H1 (cell line): ENCODE results near the gene UBE3B. TPM values are rescaled to one million over a fixed set of nuclear protein-coding genes. Genes with fewer than 3 reads are reported as not detected.
A peak's percentile ranks its signal among the peaks of the same experiment; 100 is the strongest.

Experiments used
- CTCF ChIA-PET: fragments of 300-600 bp; sonication (Branson Sonifier 250); formaldehyde crosslinking; loops from one replicate; lab custom pipeline; 2021; ENCODE audit not compliant: partially characterized antibody; lab: Charles Lee
- POLR2A ChIA-PET: fragments of 300-600 bp; sonication (Branson Sonifier 250); formaldehyde crosslinking; loops from one replicate; lab custom pipeline; 2021; ENCODE audit warnings: inconsistent platforms; ENCODE audit not compliant: partially characterized antibody; lab: Charles Lee
- DNase-seq, 2 experiments: peaks; one replicate each; pipeline versions ENCODE4 v3.0.0 to v3.0.0-alpha.2; 2010 to 2022; ENCODE audit warnings: low spot score in 2 of 2, low read depth in 1 of 2, mixed read lengths in 1 of 2
- FAIRE-seq: peaks from 2 replicates; lab custom pipeline; 2011; peaks lifted over from hg19 to GRCh38; lab: Jason Lieb, UNC
- H2AFZ ChIP-seq: 2 replicates; pipeline ENCODE4 v1.8.1; 2012; ENCODE audit warnings: low read length, inconsistent platforms
- H2AK5ac ChIP-seq: 2 replicates; pipeline ENCODE4 v1.6.1; 2013; ENCODE audit warnings: low read depth, low read length
- H2BK120ac ChIP-seq: replicated peaks from 2 replicates; pipeline ENCODE3; 2013; ENCODE audit warnings: low read depth, low read length, inconsistent platforms
- H2BK12ac ChIP-seq: 2 replicates; pipeline ENCODE4 v1.6.1; 2013; ENCODE audit warnings: low read depth, low read length
- H2BK15ac ChIP-seq: 2 replicates; pipeline ENCODE4 v1.6.1; 2013; ENCODE audit warnings: low read length
- H2BK20ac ChIP-seq: 2 replicates; pipeline ENCODE4 v1.6.1; 2013; ENCODE audit warnings: low read length
- H2BK5ac ChIP-seq: 2 replicates; pipeline ENCODE4 v1.6.1; 2013; ENCODE audit warnings: low read depth, low read length
- H3K14ac ChIP-seq: 2 replicates; pipeline ENCODE4 v1.6.1; 2013; ENCODE audit warnings: inconsistent platforms; ENCODE audit not compliant: insufficient read length
- H3K18ac ChIP-seq: 2 replicates; pipeline ENCODE4 v1.6.1; 2013; ENCODE audit warnings: low read length; ENCODE audit errors: extremely low read depth
- H3K23ac ChIP-seq: 2 replicates; pipeline ENCODE4 v1.6.1; 2013; ENCODE audit warnings: inconsistent platforms; ENCODE audit not compliant: insufficient read length
- H3K23me2 ChIP-seq: 2 replicates; pipeline ENCODE4 v1.6.1; 2013; ENCODE audit warnings: low read depth, low read length
- H3K27ac ChIP-seq: 2 replicates; pipeline ENCODE4 v1.6.1; 2011; ENCODE audit warnings: low read depth, low read length, inconsistent platforms
- H3K27me3 ChIP-seq, 4 experiments: replicated peaks in 1 of 4; 1 replicate in 1 of 4; 2 replicates in 3 of 4; pipeline versions ENCODE4 v1.6.1 to v1.8.1; 2011 to 2013; ENCODE audit warnings: low read length in 3 of 4, mild to moderate bottlenecking in 3 of 4, inconsistent platforms in 2 of 4, mixed read lengths in 2 of 4, moderate library complexity in 1 of 4; ENCODE audit not compliant: control insufficient read depth in 3 of 4, insufficient read depth in 3 of 4; ENCODE audit errors: extremely low read depth in 1 of 4
- H3K36me3 ChIP-seq, 4 experiments: 2 replicates each; pipeline versions ENCODE4 v1.6.1 to v1.8.1; 2011 to 2013; ENCODE audit warnings: mild to moderate bottlenecking in 4 of 4, low read length in 3 of 4, moderate library complexity in 2 of 4, control low read depth in 1 of 4, inconsistent platforms in 1 of 4; ENCODE audit not compliant: insufficient read depth in 4 of 4, control insufficient read depth in 2 of 4
- H3K4ac ChIP-seq: replicated peaks from 2 replicates; pipeline ENCODE3; 2013; ENCODE audit warnings: low read length, low read depth, mixed read lengths, inconsistent platforms; ENCODE audit not compliant: insufficient read length
- H3K4me1 ChIP-seq, 4 experiments: replicated peaks in 1 of 4; 1 replicate in 1 of 4; 2 replicates in 3 of 4; pipeline versions ENCODE4 v1.6.1 to v1.8.1; 2011 to 2013; ENCODE audit warnings: low read length in 3 of 4, inconsistent platforms in 2 of 4, mixed read lengths in 1 of 4; ENCODE audit not compliant: insufficient read depth in 4 of 4, control insufficient read depth in 3 of 4
- H3K4me2 ChIP-seq, 2 experiments: 2 replicates each; pipeline versions ENCODE4 v1.6.1 to v1.8.1; 2011 to 2013; ENCODE audit warnings: low read depth in 2 of 2, low read length in 2 of 2, control low read depth in 1 of 2, inconsistent platforms in 1 of 2, mild to moderate bottlenecking in 1 of 2; ENCODE audit not compliant: insufficient read depth in 1 of 2
- H3K4me3 ChIP-seq, 4 experiments: fragments of 200-600, 300-600 bp in 1 of 4; sonication (generic), shearing (Covaris generic), sonication (Bioruptor Twin) in 1 of 4; 2 replicates each; pipeline versions ENCODE4 v1.5.1 to v1.8.1; 2011 to 2016; ENCODE audit warnings: low read length in 4 of 4, low read depth in 3 of 4, control low read depth in 2 of 4, inconsistent platforms in 2 of 4, mild to moderate bottlenecking in 2 of 4, mixed read lengths in 1 of 4, moderate library complexity in 1 of 4; ENCODE audit not compliant: insufficient read depth in 2 of 4; ENCODE audit errors: extremely low read depth in 1 of 4
- H3K56ac ChIP-seq: replicated peaks from 2 replicates; pipeline ENCODE3; 2013; ENCODE audit warnings: low read depth, mild to moderate bottlenecking, mixed read lengths, low read length, inconsistent platforms; ENCODE audit not compliant: insufficient read length
- H3K79me1 ChIP-seq: 2 replicates; pipeline ENCODE4 v1.6.1; 2013; ENCODE audit warnings: low read depth, low read length, control low read depth
- H3K79me2 ChIP-seq, 2 experiments: 2 replicates each; pipeline versions ENCODE4 v1.6.1 to v1.8.1; 2012 to 2013; ENCODE audit warnings: low read length in 2 of 2, mild to moderate bottlenecking in 2 of 2, inconsistent platforms in 1 of 2; ENCODE audit not compliant: insufficient read depth in 2 of 2, control insufficient read depth in 1 of 2
- H3K9ac ChIP-seq, 4 experiments: replicated peaks in 1 of 4; 1 replicate in 1 of 4; 2 replicates in 3 of 4; pipeline versions ENCODE4 v1.6.1 to v1.8.1; 2011 to 2013; ENCODE audit warnings: low read depth in 3 of 4, low read length in 3 of 4, control low read depth in 2 of 4, mild to moderate bottlenecking in 2 of 4, moderate library complexity in 2 of 4, inconsistent platforms in 1 of 4; ENCODE audit errors: extremely low read depth in 1 of 4
- H3K9me3 ChIP-seq, 2 experiments: 2 replicates each; pipeline versions ENCODE4 v1.6.1 to v1.8.1; 2012 to 2013; ENCODE audit warnings: mild to moderate bottlenecking in 2 of 2, moderate library complexity in 2 of 2, control low read depth in 1 of 2, inconsistent platforms in 1 of 2, low read depth in 1 of 2, low read length in 1 of 2, mixed read lengths in 1 of 2; ENCODE audit not compliant: insufficient read depth in 2 of 2
- H4K20me1 ChIP-seq, 2 experiments: replicated peaks in 1 of 2; 2 replicates each; pipeline versions ENCODE3 to v1.8.1; 2011 to 2013; ENCODE audit warnings: inconsistent platforms in 2 of 2, low read length in 2 of 2, mild to moderate bottlenecking in 1 of 2; ENCODE audit not compliant: insufficient read depth in 2 of 2, control insufficient read depth in 1 of 2
- H4K5ac ChIP-seq: 2 replicates; pipeline ENCODE4 v1.6.1; 2013; ENCODE audit warnings: low read length, low read depth, mixed read lengths, inconsistent platforms; ENCODE audit not compliant: insufficient read length
- H4K8ac ChIP-seq: 2 replicates; pipeline ENCODE4 v1.8.0; 2013; ENCODE audit warnings: mild to moderate bottlenecking, moderate library complexity, low read length, inconsistent platforms; ENCODE audit not compliant: insufficient read depth; ENCODE audit errors: extremely low read depth
- H4K91ac ChIP-seq: replicated peaks from 2 replicates; pipeline ENCODE3; 2013; ENCODE audit warnings: low read length, mixed read lengths, inconsistent platforms; ENCODE audit not compliant: insufficient read length
- ATF2 ChIP-seq: IDR thresholded peaks from 2 replicates; pipeline ENCODE4 v1.6.1; 2012; ENCODE audit warnings: low read length, inconsistent platforms
- HDAC6 ChIP-seq: IDR thresholded peaks from one replicate; pipeline ENCODE4 v1.7.1; 2012; ENCODE audit warnings: low read depth, mild to moderate bottlenecking, inconsistent platforms, low read length, moderate library complexity
- POLR2A ChIP-seq, 2 experiments: IDR thresholded peaks; 1 replicate in 1 of 2; 2 replicates in 1 of 2; pipeline ENCODE4 v1.6.1; 2011; ENCODE audit warnings: low read depth in 2 of 2, low read length in 2 of 2, mild to moderate bottlenecking in 2 of 2; ENCODE audit errors: control extremely low read depth in 1 of 2
- WGBS, 2 experiments: shearing (Covaris generic) in 1 of 2; methylation state at CpG; one replicate each; pipeline versions ENCODE4 v1.1.6 to v1.1.7; 2013 to 2015; ENCODE audit warnings: low lambda C conversion rate in 2 of 2, mixed read lengths in 2 of 2, inconsistent platforms in 1 of 2, low coverage in 1 of 2, missing lambda C conversion rate in 1 of 2; ENCODE audit not compliant: insufficient replicate concordance in 2 of 2, insufficient coverage in 1 of 2, insufficient read length in 1 of 2; ENCODE audit errors: extremely low coverage in 1 of 2, missing lambda C conversion rate in 1 of 2; 5-methylcytosine and 5-hydroxymethylcytosine counted together
- polyA plus RNA-seq, 7 experiments: library from polyadenylated mRNA; depleted of rRNA in 3 of 7; stranded (reverse) in 5 of 7; unstranded in 2 of 7; fragments of >200 nt in 5 of 7; fragments of 200-250 nt in 2 of 7; gene quantifications; 1 replicate in 5 of 7; 2 replicates in 1 of 7; 4 replicates in 1 of 7; pipeline versions ENCODE4 v1.2.1 to v1.2.3, GENCODE V29; 2011 to 2013; ENCODE audit warnings: missing spikeins in 2 of 7, mixed read lengths in 2 of 7
- total RNA-seq: library from RNA; stranded (reverse); fragmentation: NEBNext Ultra II Directional; extraction: Animal tissue kit (Norgen Biotek cat#: 25700); gene quantifications from 2 replicates; pipeline ENCODE4 v1.2.1, GENCODE V29; 2021
- TF ChIP-seq, protein P1 (sequence below), 3 experiments: IDR thresholded peaks; 1 replicate in 2 of 3; 2 replicates in 1 of 3; pipeline versions ENCODE4 v1.5.1 to v1.6.1; 2011; ENCODE audit warnings: low read length in 3 of 3, mild to moderate bottlenecking in 3 of 3, inconsistent platforms in 2 of 3, low read depth in 1 of 3, moderate library complexity in 1 of 3; ENCODE audit not compliant: insufficient read depth in 1 of 3; ENCODE audit errors: control extremely low read depth in 1 of 3

UBE3B gene
- total and polyA plus RNA-seq, 2 of the 8 experiments (the other 6 are each of a cell fraction or from before 2014, with no cell fraction given): 14.0 to 21.1 TPM

GRCh38 chr12:109545826-109546225 is 68.4 kb downstream of the UBE3B start:
- no peaks in the 10 kb centered on the region; a peak in 1 of 8 replicates for H3K36me3 ChIP-seq
- H3K4me3 ChIP-seq: no peak overlapping the region
- ChIA-PET POLR2A (no interaction called here), CTCF (interaction anchor here (0.8 to 1.8 kb wide), 6 partner anchors 24 to 229 kb away, joined by 3 to 5 read pairs (median 4); no protein-coding TSS in a partner anchor)
- TF ChIP-seq, protein P1, sequence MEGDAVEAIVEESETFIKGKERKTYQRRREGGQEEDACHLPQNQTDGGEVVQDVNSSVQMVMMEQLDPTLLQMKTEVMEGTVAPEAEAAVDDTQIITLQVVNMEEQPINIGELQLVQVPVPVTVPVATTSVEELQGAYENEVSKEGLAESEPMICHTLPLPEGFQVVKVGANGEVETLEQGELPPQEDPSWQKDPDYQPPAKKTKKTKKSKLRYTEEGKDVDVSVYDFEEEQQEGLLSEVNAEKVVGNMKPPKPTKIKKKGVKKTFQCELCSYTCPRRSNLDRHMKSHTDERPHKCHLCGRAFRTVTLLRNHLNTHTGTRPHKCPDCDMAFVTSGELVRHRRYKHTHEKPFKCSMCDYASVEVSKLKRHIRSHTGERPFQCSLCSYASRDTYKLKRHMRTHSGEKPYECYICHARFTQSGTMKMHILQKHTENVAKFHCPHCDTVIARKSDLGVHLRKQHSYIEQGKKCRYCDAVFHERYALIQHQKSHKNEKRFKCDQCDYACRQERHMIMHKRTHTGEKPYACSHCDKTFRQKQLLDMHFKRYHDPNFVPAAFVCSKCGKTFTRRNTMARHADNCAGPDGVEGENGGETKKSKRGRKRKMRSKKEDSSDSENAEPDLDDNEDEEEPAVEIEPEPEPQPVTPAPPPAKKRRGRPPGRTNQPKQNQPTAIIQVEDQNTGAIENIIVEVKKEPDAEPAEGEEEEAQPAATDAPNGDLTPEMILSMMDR (IDR thresholded peaks at IDR 0.05; ENCODE audit: control extremely low read depth in 1 of 3, insufficient read depth in 1 of 3, low read depth in 1 of 3, low read length in 3 of 3): no peak
- TF ChIP-seq POLR2A (IDR thresholded peaks at IDR 0.05; ENCODE audit: control extremely low read depth in 1 of 2, low read depth in 2 of 2, low read length in 2 of 2) (no peak), HDAC6 (no peak), ATF2 (no peak)
- H3K14ac ChIP-seq: no peak overlapping the region
- no peaks in the 10 kb centered on the region for H3K23me2 ChIP-seq
- no peaks in the 10 kb centered on the region; a peak in 1 of 7 replicates for H3K27me3 ChIP-seq
- H3K9me3 ChIP-seq: no peaks in the 10 kb centered on the region
- no peak overlapping the region for H3K4ac ChIP-seq
- H4K20me1 ChIP-seq: peaks cover 0 to 2% of the 10 kb centered on the region in 2 experiments
- H2AFZ ChIP-seq: no peak overlapping the region
- H3K79me2 ChIP-seq: no peaks in the 10 kb centered on the region
- H4K5ac ChIP-seq: no peak overlapping the region
- no peak for FAIRE-seq
- H2BK120ac ChIP-seq: no peak overlapping the region
- no peak overlapping the region for H3K23ac ChIP-seq
- DNase-seq: no peak
- H2BK5ac ChIP-seq: no peak overlapping the region
- H3K9ac ChIP-seq: no peak overlapping the region
- H3K79me1 ChIP-seq: no peaks in the 10 kb centered on the region
- H3K27ac ChIP-seq: no peak overlapping the region
- H2BK20ac ChIP-seq: no peak overlapping the region
- H3K18ac ChIP-seq: no peak overlapping the region
- H2BK15ac ChIP-seq: 0 out of 2 replicates have a peak overlapping the region, but pooled peaks have one; percentile 18
- H3K4me2 ChIP-seq: no peak overlapping the region
- H2AK5ac ChIP-seq: no peak overlapping the region
- H2BK12ac ChIP-seq: no peak overlapping the region
- no peak overlapping the region for H4K8ac ChIP-seq
- no peak overlapping the region for H3K56ac ChIP-seq
- H3K4me1 ChIP-seq: no peaks in the 10 kb centered on the region
- WGBS, 2 experiments: 91% methylated on average over 5 of the region's 5 CpGs; no CpG with 5 or more reads in 1 of the 2 experiments
- no peak overlapping the region for H4K91ac ChIP-seq
